GM12873 (cell line): ENCODE measurements around the gene RAB11A.

Experiments used
- CTCF ChIP-seq: IDR thresholded peaks from 2 replicates; pipeline ENCODE4 v1.5.1; 2012; ENCODE audit warnings: low read depth, mild to moderate bottlenecking, moderate library complexity, low read length, control low read depth; ENCODE audit not compliant: insufficient read depth; ENCODE audit errors: missing control alignments

The RAB11A gene

GRCh38 chr15:65914981-65915925 lies 46.0 kb downstream of the RAB11A start:
- no peak for TF ChIP-seq CTCF

GRCh38 chr15:65916041-65916663 lies 46.9 kb downstream of the RAB11A start:
- no peak for TF ChIP-seq CTCF

GRCh38 chr15:65916664-65917406 lies 47.5 kb downstream of the RAB11A start:
- peak; percentile 56 for TF ChIP-seq CTCF

GRCh38 chr15:65917407-65917756 lies 48.1 kb downstream of the RAB11A start:
- no peak for TF ChIP-seq CTCF

- TF ChIP-seq CTCF = no peak
These were observed 48.6 kb downstream of the RAB11A start for GRCh38 chr15:65917936-65918335.

- TF ChIP-seq CTCF = no peak
These were observed 49.1 kb downstream of the RAB11A start for GRCh38 chr15:65918357-65918920.
